Psoas muscle (tissue), 8 donors: ENCODE data around the gene GPLD1. TPM values are rescaled to one million over a fixed set of nuclear protein-coding genes. Genes with fewer than 3 reads are reported as not detected.

Experiments used
- ATAC-seq, 4 donors: fragments of 200-7000 bp; cut with Tn5 transposase; one replicate each; pipeline ENCODE4 v1.9.1; 2020; ENCODE audit warnings: moderate library complexity in 3 of 4, mild to moderate bottlenecking in 2 of 4
- DNase-seq, 2 donors: peaks; one replicate each; pipeline ENCODE4 v3.0.0-alpha.2; 2020
- H3K27ac ChIP-seq: fragments of 200-600 bp; one replicate; pipeline ENCODE4 v1.8.0; 2022
- H3K27me3 ChIP-seq, 3 donors: fragments of 200-600 bp in 1 of 3; one replicate each; pipeline versions ENCODE4 v1.6.1 to v1.8.0; 2013 to 2022; ENCODE audit warnings: low read length in 2 of 3, mild to moderate bottlenecking in 2 of 3, moderate library complexity in 1 of 3; ENCODE audit not compliant: insufficient read depth in 3 of 3
- H3K36me3 ChIP-seq, 2 donors: fragments of 200-600 bp in 1 of 2; one replicate each; pipeline versions ENCODE4 v1.6.1 to v1.8.0; 2013 to 2022; ENCODE audit warnings: low read depth in 1 of 2, mild to moderate bottlenecking in 1 of 2, moderate library complexity in 1 of 2; ENCODE audit not compliant: insufficient read depth in 1 of 2
- H3K4me1 ChIP-seq: fragments of 200-600 bp; one replicate; pipeline ENCODE4 v1.8.0; 2022
- H3K4me3 ChIP-seq: fragments of 200-600 bp; one replicate; pipeline ENCODE4 v1.8.0; 2022; ENCODE audit warnings: mild to moderate bottlenecking
- H3K9me3 ChIP-seq: fragments of 200-600 bp; one replicate; pipeline ENCODE4 v1.8.0; 2022
- CTCF ChIP-seq: fragments of 200-600 bp; IDR thresholded peaks from one replicate; pipeline ENCODE4 v1.8.0; 2022; ENCODE audit warnings: antibody characterized with exemption
- WGBS, 3 donors: extraction: QIAGEN DNeasy Blood & Tissue Kit; methylation state at CpG; one replicate each; pipeline versions ENCODE4 v1.1.6 to v1.1.7; 2013; 5-methylcytosine and 5-hydroxymethylcytosine counted together
- intact Hi-C, 2 donors: fragments of 100-400 bp; cut with DNase I; formaldehyde crosslinking; loops; one replicate each; pipeline versions ENCODE4 v1.11.0 to v1.14.2; 2022
- polyA plus RNA-seq, 3 donors: library from polyadenylated mRNA; stranded (reverse); fragments of 200-250 nt; gene quantifications; one replicate each; pipeline ENCODE4 v1.2.3, GENCODE V29; 2013
- total RNA-seq, 4 donors: library from RNA; stranded (reverse); fragmentation: NEBNext Ultra II Directional in 2 of 4; extraction: Animal tissue kit (Norgen Biotek cat#: 25700) in 2 of 4; gene quantifications; one replicate each; pipeline versions ENCODE4 v1.2.1 to v1.2.4, GENCODE V29; 2021 to 2023
- donor health status: healthy with polysubstance abuse.
- donor health status: DM: no; HTN: no; CAD: no; lungs with moderate emphysema.
- donor health status: Bipolar disorder and iron deficiency.
- donor health status: healthy.
- donor health status: DM: yes; HTN: yes; CAD: no.
- donor health status: DM: no; HTN: no; CAD: no.
- donor health status: DM: no; HTN: no; CAD: no.
- donor health status: DM: yes; HTN: yes; CAD: no.

Gene GPLD1
- total and polyA plus RNA-seq, 7 donors: 0.25 to 1.1 (median 0.38) TPM

GRCh38 chr6:24486065-24486464 lies 3.3 kb downstream of the GPLD1 start:
- H3K4me3 ChIP-seq: no peak overlapping the region
- WGBS, 3 donors: 91 to 92% (median 92%) methylated on average over 4 of the region's 4 CpGs
- ATAC-seq: no peak

GRCh38 chr6:24484657-24485323 lies 4.6 kb downstream of the GPLD1 start:
- no peak overlapping the region for H3K4me3 ChIP-seq
- 91 to 94% (median 91%) methylated on average over 7 of the region's 7 CpGs for WGBS, 3 donors
- peaks cover 5% of the 10 kb centered on the region for H3K4me1 ChIP-seq

More at GRCh38 chr6:24486065-24486464, 3.3 kb downstream of the GPLD1 start:
- Histone ChIP-seq H3K27me3 (no peaks in the 10 kb centered on the region), H3K4me1 (peaks cover 15% of the 10 kb centered on the region), H3K36me3 (no peaks in the 10 kb centered on the region), H3K27ac (no peak overlapping the region), H3K9me3 (no peaks in the 10 kb centered on the region)
- intact Hi-C loops: no loop called here
- DNase-seq: no peak
- no peak for TF ChIP-seq CTCF

GRCh38 chr6:24481449-24481848 lies 7.9 kb downstream of the GPLD1 start:
- no peaks in the 10 kb centered on the region for H3K9me3 ChIP-seq
- H3K27ac ChIP-seq: no peak overlapping the region
- no peak overlapping the region for H3K4me3 ChIP-seq
- H3K36me3 ChIP-seq: no peaks in the 10 kb centered on the region
- no peak for TF ChIP-seq CTCF
- intact Hi-C loops: no loop called here
- DNase-seq (no peak), ATAC-seq (no peak)
- no peaks in the 10 kb centered on the region for H3K4me1 ChIP-seq
- H3K27me3 ChIP-seq: no peaks in the 10 kb centered on the region
- WGBS, 3 donors: 78 to 93% (median 80%) methylated on average over 5 of the region's 5 CpGs

More at GRCh38 chr6:24484657-24485323, 4.6 kb downstream of the GPLD1 start:
- no peak for DNase-seq
- Histone ChIP-seq H3K9me3 (no peaks in the 10 kb centered on the region), H3K27me3 (no peaks in the 10 kb centered on the region), H3K27ac (no peak overlapping the region), H3K36me3 (no peaks in the 10 kb centered on the region)
- intact Hi-C loops: no loop called here
- no peak for TF ChIP-seq CTCF
- ATAC-seq: no peak

- DNase-seq (no peak), ATAC-seq (no peak)
- 86 to 90% (median 88%) methylated on average over 9 of the region's 9 CpGs for WGBS, 3 donors
- TF ChIP-seq CTCF: no peak
- H3K4me3 ChIP-seq: no peak overlapping the region
- H3K4me1 ChIP-seq: no peaks in the 10 kb centered on the region
- H3K9me3 ChIP-seq: no peaks in the 10 kb centered on the region
- no peaks in the 10 kb centered on the region for H3K27me3 ChIP-seq
- no peaks in the 10 kb centered on the region for H3K36me3 ChIP-seq
- H3K27ac ChIP-seq: no peak overlapping the region
- intact Hi-C loops: no loop called here
These were observed 8.7 kb downstream of the GPLD1 start for GRCh38 chr6:24480705-24481104.

GRCh38 chr6:24478903-24479302 lies 10.5 kb downstream of the GPLD1 start:
- Histone ChIP-seq H3K9me3 (no peaks in the 10 kb centered on the region), H3K4me3 (no peak overlapping the region), H3K36me3 (no peaks in the 10 kb centered on the region), H3K4me1 (no peaks in the 10 kb centered on the region), H3K27me3 (no peaks in the 10 kb centered on the region), H3K27ac (no peak overlapping the region)
- intact Hi-C loops: no loop called here
- no peak for ATAC-seq
- WGBS, 3 donors: 75 to 90% (median 76%) methylated on average over 4 of the region's 4 CpGs
- no peak for TF ChIP-seq CTCF
- no peak for DNase-seq
